ENCODE data around the gene DUSP22. TPM values are rescaled to one million over a fixed set of nuclear protein-coding genes. Genes with fewer than 3 reads are reported as not detected.

The DUSP22 gene
- total and polyA plus RNA-seq, 2 experiments from 2014 or later = 12.8 to 36.8 TPM

DNA sequence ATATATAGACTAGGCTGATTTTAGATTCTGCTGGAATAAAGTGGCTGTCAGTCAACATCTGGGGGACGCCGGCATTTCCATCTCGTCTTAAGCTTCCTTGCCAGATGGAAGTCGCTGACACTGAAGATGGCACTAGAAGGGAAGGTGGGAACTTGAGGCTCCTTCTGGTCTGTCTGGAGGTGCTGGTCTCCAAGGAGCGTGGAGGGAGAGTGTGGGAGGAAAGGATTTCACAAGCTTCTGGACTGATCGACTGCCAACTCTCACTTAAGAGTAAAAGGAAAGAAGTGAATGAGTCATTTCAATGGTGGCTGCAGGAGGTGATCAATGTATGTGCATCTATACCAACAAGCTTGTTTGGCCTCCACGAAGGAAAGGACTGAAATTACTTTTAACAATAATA lies 40.4 kb downstream of the DUSP22 start:
- Mint-ChIP-seq H3K4me1 (no peaks in the 10 kb centered on the region), H3K27ac (no peak overlapping the region), H3K4me3 (no peak overlapping the region), H3K27me3 (ENCODE audit: insufficient read depth, low read depth, poor library complexity) (no peaks in the 10 kb centered on the region), H3K9me3 (peaks cover 27% of the 10 kb centered on the region; the same call in 2 of the 3 replicates), H3K36me3 (ENCODE audit: low read depth) (peaks cover 6% of the 10 kb centered on the region)
- H3K79me2 ChIP-seq (replicated peaks; ENCODE audit: insufficient read depth) = peaks cover 3% of the 10 kb centered on the region; the same call in 1 of the 2 replicates
- TF ChIP-seq JUNB (IDR thresholded peaks at IDR 0.05; ENCODE audit: unreplicated experiment) (no peak), STAT1 (IDR thresholded peaks at IDR 0.05; ENCODE audit: unreplicated experiment) (no peak), EZH2 (IDR thresholded peaks at IDR 0.05; ENCODE audit: low read depth, unreplicated experiment) (no peak), POLR2AphosphoS5 (IDR thresholded peaks at IDR 0.05; ENCODE audit: low read depth) (no peak)
- TF ChIP-seq, protein P1, sequence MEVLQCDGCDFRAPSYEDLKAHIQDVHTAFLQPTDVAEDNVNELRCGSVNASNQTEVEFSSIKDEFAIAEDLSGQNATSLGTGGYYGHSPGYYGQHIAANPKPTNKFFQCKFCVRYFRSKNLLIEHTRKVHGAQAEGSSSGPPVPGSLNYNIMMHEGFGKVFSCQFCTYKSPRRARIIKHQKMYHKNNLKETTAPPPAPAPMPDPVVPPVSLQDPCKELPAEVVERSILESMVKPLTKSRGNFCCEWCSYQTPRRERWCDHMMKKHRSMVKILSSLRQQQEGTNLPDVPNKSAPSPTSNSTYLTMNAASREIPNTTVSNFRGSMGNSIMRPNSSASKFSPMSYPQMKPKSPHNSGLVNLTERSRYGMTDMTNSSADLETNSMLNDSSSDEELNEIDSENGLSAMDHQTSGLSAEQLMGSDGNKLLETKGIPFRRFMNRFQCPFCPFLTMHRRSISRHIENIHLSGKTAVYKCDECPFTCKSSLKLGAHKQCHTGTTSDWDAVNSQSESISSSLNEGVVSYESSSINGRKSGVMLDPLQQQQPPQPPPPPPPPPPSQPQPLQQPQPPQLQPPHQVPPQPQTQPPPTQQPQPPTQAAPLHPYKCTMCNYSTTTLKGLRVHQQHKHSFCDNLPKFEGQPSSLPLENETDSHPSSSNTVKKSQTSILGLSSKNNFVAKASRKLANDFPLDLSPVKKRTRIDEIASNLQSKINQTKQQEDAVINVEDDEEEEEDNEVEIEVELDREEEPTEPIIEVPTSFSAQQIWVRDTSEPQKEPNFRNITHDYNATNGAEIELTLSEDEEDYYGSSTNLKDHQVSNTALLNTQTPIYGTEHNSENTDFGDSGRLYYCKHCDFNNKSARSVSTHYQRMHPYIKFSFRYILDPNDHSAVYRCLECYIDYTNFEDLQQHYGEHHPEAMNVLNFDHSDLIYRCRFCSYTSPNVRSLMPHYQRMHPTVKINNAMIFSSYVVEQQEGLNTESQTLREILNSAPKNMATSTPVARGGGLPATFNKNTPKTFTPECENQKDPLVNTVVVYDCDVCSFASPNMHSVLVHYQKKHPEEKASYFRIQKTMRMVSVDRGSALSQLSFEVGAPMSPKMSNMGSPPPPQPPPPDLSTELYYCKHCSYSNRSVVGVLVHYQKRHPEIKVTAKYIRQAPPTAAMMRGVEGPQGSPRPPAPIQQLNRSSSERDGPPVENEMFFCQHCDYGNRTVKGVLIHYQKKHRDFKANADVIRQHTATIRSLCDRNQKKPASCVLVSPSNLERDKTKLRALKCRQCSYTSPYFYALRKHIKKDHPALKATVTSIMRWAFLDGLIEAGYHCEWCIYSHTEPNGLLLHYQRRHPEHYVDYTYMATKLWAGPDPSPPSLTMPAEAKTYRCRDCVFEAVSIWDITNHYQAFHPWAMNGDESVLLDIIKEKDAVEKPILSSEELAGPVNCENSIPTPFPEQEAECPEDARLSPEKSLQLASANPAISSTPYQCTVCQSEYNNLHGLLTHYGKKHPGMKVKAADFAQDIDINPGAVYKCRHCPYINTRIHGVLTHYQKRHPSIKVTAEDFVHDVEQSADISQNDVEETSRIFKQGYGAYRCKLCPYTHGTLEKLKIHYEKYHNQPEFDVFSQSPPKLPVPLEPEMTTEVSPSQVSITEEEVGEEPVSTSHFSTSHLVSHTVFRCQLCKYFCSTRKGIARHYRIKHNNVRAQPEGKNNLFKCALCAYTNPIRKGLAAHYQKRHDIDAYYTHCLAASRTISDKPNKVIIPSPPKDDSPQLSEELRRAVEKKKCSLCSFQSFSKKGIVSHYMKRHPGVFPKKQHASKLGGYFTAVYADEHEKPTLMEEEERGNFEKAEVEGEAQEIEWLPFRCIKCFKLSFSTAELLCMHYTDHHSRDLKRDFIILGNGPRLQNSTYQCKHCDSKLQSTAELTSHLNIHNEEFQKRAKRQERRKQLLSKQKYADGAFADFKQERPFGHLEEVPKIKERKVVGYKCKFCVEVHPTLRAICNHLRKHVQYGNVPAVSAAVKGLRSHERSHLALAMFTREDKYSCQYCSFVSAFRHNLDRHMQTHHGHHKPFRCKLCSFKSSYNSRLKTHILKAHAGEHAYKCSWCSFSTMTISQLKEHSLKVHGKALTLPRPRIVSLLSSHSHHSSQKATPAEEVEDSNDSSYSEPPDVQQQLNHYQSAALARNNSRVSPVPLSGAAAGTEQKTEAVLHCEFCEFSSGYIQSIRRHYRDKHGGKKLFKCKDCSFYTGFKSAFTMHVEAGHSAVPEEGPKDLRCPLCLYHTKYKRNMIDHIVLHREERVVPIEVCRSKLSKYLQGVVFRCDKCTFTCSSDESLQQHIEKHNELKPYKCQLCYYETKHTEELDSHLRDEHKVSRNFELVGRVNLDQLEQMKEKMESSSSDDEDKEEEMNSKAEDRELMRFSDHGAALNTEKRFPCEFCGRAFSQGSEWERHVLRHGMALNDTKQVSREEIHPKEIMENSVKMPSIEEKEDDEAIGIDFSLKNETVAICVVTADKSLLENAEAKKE (CRISPR knock-in tag; IDR thresholded peaks at IDR 0.05) = no peak
- no peak overlapping the region for H3K4me3 ChIP-seq
- H3K9me2 ChIP-seq (ENCODE audit: insufficient read depth) = no peaks in the 10 kb centered on the region
- no peaks in the 10 kb centered on the region for H3K4me1 ChIP-seq (ENCODE audit: insufficient read depth)
- H3K4me2 ChIP-seq = no peak overlapping the region
- no peaks in the 10 kb centered on the region for H3F3A ChIP-seq (replicated peaks; ENCODE audit: low read depth)
- peaks cover 18% of the 10 kb centered on the region for H3K36me3 ChIP-seq (ENCODE audit: insufficient read depth)
- no peak overlapping the region for H2AFZ ChIP-seq
- H4K20me1 ChIP-seq (replicated peaks; ENCODE audit: insufficient read depth) = no peaks in the 10 kb centered on the region; the same call in 1 of the 2 replicates
- DNase-seq (ENCODE audit: low spot score) = no peak
- no peaks in the 10 kb centered on the region for H3K27me3 ChIP-seq (ENCODE audit: insufficient read depth)
- no peak overlapping the region for H3K27ac ChIP-seq (ENCODE audit: low read depth)
- ATAC-seq = no peak

DNA sequence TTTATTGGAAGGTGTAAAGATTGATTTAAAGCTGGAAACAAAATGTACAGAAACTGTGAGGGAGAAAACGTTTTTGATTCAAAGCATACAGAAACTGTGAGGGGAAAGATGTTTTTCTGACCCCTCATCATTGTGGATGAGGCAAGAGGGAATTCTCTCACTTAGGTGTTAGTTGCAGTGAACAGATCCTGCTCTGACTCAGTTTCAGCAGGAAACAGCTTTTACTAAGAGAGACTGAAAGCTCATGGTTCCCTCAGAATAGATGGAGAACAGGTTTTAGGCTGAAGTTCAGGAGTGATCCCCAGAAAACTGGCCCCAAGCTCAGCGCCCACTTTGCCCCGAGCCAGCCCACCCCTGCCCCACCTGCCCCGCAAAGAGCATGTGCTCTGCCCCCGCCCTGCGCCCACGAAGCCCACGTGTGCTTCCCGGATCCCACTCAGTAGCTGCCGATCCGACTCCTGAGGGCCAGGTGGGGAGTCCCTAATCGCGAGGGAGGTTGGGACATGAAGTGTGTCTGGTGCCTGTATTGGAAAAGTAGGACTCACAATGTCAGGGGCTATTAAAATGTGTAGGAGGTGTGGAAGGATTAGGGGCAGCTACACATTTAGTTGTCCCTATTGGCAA lies 41.2 kb downstream of the DUSP22 start:
- ATAC-seq = no peak
- H3K36me3 Mint-ChIP-seq (ENCODE audit: low read depth) = peaks cover 4% of the 10 kb centered on the region; the same call in 2 of the 3 replicates
- TF ChIP-seq NANOG (IDR thresholded peaks at IDR 0.05; ENCODE audit: borderline replicate concordance) (no peak), ZNF114 (CRISPR knock-in tag; IDR thresholded peaks at IDR 0.05) (no peak)

More for the DNA sequence above, 41.2 kb downstream of the DUSP22 start:
- no peaks in the 10 kb centered on the region; the same call in 1 of the 2 replicates for H3K79me2 ChIP-seq (replicated peaks; ENCODE audit: insufficient read depth)
- DNase-seq (ENCODE audit: low spot score) = no peak
- no peaks in the 10 kb centered on the region for H3K27me3 ChIP-seq (ENCODE audit: insufficient read depth)
- no peak overlapping the region for H3K4me3 ChIP-seq
- no peak overlapping the region for H2AFZ ChIP-seq
- no peak overlapping the region for H3K4me2 ChIP-seq
- H4K20me1 ChIP-seq (replicated peaks; ENCODE audit: insufficient read depth) = no peaks in the 10 kb centered on the region; the same call in 1 of the 2 replicates
- no peak overlapping the region for H3K4me3 Mint-ChIP-seq
- H3K36me3 ChIP-seq (ENCODE audit: insufficient read depth) = peaks cover 22% of the 10 kb centered on the region
- no peaks in the 10 kb centered on the region for H3F3A ChIP-seq (replicated peaks; ENCODE audit: low read depth)
- peaks cover 33% of the 10 kb centered on the region for H3K9me3 Mint-ChIP-seq
- H3K27ac ChIP-seq (ENCODE audit: low read depth) = no peak overlapping the region
- H3K4me1 Mint-ChIP-seq = no peaks in the 10 kb centered on the region
- H3K27me3 Mint-ChIP-seq (ENCODE audit: insufficient read depth, low read depth, poor library complexity) = no peaks in the 10 kb centered on the region
- no peaks in the 10 kb centered on the region for H3K9me2 ChIP-seq (ENCODE audit: insufficient read depth)
- H3K4me1 ChIP-seq (ENCODE audit: insufficient read depth) = no peaks in the 10 kb centered on the region
- no peak overlapping the region for H3K27ac Mint-ChIP-seq
